ENCODE data around the gene STK16.
A peak's percentile ranks its signal among the peaks of the same experiment; 100 is the strongest.
"Not testable (repeated sequence)": the region's sequence is repeated elsewhere in the genome, so short reads cannot be mapped to it uniquely, and the experiment has no call there.

Gene STK16, protein sequence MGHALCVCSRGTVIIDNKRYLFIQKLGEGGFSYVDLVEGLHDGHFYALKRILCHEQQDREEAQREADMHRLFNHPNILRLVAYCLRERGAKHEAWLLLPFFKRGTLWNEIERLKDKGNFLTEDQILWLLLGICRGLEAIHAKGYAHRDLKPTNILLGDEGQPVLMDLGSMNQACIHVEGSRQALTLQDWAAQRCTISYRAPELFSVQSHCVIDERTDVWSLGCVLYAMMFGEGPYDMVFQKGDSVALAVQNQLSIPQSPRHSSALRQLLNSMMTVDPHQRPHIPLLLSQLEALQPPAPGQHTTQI

DNA sequence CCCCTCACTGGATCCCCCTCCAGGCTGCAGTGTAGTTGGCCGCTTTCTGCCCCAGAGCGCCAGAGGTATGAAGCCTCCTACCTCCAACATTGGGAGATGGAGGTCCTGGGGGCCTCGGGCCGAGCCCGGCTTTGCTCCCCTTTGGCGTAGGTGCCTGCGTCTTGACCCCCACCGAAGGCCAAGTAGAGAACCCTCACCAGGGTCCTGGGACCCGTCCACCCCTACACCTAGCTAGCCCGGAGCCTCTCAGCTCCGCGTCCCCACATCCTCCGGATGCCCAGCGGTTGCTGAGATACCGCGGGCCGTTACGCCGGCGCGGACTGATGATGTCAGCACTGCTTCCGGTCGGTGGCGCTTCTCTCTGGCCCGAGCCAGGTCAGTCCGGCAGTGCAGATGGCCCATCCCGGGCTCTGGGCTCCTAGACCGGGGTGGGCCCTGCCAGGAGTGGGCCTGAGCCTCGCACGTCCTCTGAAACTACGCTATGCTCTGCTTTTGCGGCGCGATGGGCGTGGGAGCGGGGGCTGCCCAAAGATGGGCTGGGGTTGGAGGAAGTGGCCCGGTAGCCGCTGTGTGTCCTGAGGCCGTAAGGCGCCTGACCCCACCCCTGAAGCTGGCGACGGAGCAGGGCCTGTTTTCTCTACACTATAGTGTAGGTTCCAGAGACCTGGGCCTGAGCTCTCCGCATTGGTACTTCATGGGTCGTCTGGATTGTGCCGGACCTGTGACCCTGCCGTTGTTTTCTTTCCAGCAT is at the start of gene STK16, which contains the start of gene GLB1L:
Gene STK16, plus strand, starts transcription at position 332 of the 751 bp plus-strand sequence. CDS start 521 bp downstream, outside the sequence.
Gene GLB1L, minus strand, starts transcription at position 297 of the 751 bp plus-strand sequence. CDS start 1,871 bp downstream, outside the sequence.
- peak; percentile 85 for DNase-seq

DNA sequence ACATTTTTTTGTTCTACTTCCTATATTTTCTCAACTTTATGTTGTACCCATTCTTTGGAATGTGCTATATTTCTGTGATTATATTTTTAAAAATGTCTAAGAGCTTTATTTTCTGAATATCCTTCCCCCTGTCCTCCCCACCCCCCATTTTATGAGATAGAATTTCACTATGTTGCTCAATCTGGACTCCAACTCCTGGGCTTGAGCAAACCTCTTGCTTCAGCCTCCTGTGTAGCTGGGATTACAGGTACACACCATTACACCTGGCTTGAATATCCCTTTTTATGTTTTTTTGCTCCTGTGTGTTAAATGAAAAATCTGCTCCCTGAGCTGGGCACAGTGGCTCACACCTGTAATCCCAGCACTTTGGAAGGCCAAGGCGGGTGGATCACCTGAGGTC is 47.9 kb upstream of the STK16 start:
- no peak for DNase-seq

DNA sequence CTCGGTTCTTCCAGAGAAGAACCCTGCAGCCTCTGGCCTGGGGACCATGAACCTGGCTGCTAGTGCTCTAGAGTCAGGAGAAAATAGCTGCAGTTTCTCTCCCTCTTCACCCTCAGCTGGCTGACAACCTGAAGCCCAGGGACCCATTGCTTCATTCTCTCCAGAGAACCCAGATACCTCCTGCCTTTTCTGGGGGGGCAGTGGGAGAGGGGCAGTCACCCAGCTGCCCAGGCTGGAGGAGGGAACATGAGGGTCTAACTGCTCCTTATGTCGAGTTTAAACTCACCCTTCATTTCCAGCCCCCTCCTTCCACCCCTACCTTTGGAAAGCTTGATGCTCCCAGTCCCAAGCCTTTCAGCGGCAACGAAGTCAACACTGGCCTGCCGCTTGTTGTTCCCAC is 46.3 kb upstream of the STK16 start:
- DNase-seq, result no peak

DNA sequence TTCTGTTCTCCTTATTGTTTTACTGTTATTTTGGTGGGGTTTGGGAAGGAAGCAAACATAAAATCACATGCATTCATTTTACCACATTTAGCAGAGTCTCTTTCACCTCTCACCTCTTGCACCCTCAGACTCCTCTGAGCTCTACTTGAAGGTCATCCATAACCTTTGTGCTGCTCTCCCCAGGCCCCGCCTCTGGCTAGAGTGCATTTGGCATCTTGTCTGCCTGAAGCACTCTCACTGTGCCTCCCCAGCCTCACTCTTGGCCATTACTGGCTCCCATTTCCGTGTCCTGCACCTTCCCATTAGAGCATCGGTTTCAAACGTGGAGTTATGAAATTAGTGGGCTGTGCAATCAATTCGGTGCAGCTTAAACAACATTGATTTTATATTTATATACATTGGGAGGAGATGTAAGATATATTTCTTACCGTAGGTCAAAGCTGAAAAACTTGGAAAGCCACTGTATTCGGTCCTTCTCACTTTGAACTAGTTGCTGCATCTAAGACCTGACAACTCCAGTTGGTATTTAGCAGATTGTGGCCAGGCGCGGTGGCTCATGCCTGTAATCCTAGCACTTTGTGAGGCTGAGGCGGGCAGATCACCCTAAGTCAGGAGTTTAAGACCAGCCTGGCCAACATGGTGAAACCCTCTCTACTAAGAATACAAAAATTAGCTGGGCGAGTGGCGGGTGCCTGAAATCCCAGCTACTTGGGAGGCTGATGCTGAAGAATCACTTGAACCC is 45.6 kb upstream of the STK16 start:
- DNase-seq, result no peak

DNA sequence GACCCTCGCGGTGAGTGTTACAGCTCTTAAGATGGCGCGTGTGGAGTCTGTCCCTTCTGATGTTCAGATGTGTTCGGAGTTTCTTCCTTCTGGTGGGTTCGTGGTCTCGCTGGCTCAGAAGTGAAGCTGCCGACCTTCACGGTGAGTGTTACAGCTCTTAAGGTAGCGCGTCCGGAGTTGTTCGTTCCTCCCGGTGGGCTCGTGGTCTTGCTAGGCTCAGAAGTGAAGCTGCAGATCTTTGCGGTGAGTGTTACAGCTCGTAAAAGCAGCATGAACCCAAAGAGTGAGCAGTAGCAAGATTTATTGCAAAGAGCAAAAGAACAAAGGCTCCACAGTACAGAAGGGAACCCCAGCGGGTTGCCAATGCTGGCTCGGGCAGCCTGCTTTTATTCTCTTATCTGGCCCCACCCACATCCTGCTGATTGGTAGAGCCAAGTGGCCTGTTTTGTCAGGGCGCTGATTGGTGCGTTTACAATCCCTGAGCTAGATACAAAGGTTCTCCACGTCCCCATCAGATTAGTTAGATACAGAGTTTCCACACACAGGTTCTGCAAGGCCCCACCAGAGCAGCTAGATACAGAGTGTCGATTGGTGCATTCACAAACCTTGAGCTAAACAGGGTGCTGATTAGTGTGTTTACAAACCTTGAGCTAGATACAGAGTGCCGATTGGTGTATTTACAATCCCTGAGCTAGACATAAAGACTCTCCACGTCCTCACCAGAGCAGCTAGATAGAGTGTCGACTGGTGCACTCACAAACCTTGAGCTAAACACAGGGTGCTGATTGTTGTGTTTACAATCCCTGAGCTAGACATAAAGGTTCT is 44.6 kb upstream of the STK16 start:
- DNase-seq, result not testable (repeated sequence)

DNA sequence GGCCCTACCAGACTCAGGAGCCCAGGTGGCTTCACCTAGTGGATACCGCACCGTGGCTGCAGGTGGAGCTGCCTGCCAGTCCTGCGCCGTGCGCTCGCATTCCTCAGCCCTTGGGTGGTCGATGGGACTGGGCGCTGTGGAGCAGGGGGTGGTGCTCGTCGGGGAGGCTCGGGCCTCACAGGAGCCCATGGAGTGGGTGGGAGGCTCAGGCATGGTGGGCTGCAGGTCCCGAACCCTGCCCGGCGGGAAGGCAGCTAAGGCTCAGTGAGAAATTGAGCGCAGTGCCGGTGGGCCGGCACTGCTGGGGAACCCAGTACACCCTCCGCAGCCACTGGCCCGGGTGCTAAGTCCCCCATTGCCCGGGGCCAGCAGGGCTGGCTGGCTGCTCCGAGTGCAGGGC is 43.9 kb upstream of the STK16 start:
- DNase-seq, result not testable (repeated sequence)

DNA sequence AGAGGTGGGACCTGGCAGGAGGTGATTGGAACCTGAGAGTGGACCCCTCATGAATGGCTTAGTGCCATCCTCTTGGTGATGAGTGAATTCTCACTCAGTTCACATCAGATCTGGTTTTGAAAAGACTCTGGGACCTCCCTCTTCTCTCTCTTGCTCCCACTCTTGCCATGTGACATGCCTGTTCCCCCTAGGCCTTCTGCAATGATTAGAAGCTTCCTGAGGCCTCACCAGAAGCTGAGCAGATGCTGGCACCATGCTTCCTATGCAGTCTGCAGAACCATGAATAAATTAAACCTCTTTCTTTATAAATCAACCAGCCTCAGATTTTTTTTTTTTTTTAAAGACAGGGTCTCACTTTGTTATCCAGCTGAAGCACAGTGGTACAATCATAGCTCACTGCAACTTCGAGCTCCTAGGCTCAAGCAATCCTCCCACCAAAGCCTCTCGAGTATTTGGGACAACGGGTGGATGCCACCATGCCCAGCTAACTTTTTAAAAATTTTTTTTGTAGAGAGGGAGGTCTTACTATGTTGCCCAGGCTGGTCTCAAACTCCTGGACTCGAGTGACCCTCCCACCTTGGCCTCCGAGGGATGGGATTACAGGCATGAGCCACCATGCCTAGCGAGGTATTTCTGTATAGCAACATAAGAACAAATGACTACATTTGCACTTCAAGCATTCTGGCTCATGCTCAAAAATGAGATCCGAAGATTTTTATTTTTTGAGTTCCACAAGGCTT is 40.7 kb upstream of the STK16 start:
- no peak for DNase-seq

DNA sequence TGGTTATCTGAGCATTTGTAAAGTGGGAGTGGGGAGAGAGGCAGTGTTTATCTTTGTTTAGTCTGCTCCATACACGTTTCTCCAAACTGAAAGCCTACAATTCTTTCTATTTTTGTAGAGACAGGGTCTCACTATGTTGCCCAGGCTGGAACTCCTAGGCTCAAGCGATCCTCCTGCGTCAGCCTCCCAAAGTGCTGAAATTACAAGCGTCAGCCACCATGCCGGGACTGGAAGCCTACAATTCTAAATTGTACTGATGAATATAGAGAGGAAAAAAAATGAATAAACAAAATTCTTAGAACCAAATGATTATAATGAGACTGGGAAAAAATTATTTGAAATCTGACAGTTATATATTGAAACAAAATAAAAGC is 40.1 kb upstream of the STK16 start:
- no peak for DNase-seq

DNA sequence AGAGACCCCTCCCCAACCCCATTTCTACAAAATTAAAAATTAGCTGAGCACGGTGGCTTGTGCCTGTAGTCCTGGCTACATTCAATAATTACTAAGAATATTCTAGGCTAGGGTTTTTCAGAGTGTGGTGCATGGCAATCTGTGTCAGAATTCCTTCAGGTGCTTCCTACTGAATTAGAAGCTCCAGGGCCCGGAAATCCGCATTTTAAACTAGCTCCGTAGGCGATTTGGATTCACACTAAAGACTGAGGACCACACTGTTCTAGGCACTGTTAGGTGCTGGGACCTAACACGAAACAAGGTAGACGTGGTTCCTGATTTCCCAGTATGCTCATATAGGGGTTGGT is 39.3 kb upstream of the STK16 start:
- no peak for DNase-seq

DNA sequence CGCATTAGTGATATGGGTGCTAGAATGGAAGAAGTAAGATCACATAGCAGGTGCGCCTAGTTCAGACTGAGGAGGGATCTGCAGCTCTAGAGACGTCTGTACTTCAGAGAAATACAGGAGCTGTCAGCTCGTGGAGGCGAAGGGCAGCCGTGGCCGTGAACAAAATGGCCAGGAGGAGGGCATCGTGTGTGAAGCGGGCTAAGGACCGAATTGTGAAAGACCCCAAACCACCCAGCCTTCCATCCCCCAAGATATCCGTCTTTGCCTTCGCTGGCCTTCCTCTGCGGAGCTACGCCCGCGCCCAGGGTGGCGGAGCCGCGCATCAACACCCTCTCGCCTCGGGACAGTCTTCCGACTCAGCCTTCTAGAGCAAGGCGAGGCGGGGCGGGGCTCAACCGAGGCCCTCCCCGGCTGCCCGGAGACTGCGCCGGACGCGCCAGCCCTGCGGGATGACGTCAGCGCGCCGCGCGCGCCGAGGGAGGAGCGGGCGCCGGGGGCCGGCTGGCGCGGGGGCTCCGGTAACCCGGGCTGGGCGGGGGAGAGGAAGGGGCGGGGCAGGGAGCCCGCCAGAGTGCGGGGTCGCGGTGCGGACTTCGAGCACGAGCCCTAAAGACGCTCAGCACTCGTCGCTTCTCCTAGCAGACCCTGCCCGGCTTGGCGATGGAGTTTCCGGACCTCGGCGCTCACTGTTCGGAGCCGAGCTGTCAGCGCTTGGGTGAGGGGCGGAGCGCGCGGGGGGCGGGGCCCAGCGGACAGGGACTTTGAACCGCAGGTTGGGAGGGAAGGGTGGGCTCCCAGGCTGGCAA is 38.7 kb upstream of the STK16 start, which contains the start of gene ZFAND2B:
Gene ZFAND2B, plus strand, starts transcription at position 455 of the 806 bp plus-strand sequence. Its CDS starts 206 bp downstream, at position 661.
- peak; percentile 97 for DNase-seq

DNA sequence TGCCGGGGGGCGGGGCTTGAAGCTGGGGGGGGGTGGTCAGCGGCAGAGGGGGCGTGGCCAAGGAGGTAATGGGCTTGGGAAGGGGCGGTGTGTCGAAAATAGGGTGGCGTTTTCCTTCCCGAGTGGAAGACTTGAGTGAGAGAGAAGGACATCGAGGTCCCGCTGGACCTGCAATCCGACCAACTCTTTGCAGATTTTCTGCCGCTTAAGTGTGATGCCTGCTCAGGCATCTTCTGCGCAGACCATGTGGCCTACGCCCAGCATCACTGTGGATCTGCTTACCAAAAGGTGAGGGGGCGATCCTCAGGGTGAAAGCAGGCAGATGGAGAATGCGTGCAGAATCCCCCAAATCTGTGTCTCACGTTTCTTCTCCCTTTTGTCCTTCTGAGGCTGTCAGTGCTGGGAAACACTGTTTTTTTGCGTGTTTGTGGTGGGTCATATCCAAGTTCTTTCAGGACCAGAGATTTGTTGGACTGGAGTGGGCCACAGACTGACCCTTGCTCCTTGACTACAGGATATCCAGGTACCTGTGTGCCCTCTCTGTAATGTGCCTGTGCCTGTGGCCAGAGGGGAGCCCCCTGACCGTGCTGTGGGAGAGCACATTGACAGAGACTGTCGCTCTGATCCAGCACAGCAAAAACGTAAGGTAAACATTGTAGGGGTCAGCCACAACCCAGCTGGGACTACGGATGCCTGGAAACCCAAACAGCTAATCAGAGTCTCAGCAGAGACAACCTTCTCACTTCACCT is 38.0 kb upstream of the STK16 start:
- no peak for DNase-seq

DNA sequence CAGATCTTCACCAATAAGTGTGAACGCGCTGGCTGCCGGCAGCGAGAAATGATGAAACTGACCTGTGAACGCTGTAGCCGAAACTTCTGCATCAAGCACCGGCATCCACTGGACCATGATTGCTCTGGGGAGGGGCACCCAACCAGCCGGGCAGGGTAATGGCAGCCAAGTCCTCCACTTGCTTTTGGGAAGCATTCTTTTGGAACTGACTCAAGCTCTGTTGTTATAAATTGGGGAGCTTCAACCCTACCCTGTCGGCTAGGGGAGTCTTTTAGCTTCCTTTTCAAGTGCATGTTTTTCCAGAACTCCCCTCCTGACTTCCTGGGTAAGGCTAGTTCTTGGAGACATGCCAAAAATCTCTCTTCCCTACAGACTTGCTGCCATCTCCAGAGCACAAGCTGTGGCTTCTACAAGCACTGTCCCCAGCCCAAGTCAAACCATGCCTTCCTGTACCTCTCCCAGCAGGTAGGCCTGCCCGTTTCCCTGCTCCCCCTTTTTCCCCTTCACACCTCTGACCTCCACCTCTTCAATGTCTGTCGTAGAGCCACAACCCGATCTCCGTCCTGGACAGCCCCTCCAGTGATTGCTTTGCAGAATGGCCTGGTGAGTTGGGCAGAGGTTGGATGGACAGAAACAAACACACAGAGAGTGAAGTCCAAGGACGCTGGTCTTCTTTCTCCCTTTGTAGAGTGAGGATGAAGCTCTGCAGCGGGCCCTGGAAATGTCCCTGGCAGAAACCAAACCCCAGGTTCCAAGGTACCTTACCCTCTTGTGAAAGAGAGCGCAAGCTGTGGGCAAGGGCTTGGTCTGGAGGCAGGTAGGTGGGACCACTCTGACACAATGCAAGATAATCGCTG is 37.2 kb upstream of the STK16 start:
- no peak for DNase-seq

DNA sequence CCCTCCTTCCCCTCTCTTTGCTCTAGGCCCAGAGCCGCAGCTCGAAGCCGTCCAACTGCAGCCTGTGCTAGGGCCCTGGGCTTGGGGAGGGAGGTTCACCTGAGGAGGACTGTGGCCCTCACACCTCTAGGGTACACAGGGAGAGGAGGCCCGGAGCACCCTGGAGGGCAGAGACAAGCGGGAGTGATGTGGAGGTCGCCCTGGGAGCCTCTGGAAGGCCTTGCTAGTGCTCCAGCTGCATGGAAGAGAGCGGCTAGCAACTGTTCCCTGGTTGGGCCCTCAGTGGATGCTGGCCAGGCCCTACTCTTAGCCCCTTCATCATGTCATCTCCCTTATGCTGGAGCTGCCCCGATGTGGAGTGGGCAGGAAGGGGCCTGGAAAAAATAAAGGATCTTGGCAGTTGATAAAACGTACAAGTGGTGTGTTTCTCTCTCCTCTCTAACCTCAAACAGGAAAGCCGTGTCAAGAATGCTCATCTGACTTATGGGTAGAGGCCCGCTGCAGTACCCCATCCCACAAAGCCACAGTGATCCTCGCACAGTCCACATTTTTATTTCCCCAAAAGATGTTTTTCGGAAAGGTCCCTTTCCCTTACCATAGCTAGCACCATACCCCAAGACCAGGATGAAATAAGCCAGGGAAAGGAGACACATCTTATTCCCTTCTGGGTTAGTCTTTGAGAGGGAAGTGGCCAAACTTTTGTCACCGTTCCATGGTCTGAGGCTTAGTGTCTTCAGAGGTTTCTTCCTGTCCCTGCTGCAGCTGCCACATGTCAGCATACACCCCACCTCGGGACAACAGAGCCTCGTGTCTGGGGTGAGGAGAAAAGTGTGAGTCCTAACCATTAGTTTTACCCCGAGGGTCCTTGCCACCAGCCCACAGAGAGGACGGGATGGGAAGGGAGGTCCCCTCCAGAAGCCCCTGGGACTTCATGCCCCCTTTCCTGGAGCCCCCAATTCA is 35.8 kb upstream of the STK16 start:
- no peak for DNase-seq

DNA sequence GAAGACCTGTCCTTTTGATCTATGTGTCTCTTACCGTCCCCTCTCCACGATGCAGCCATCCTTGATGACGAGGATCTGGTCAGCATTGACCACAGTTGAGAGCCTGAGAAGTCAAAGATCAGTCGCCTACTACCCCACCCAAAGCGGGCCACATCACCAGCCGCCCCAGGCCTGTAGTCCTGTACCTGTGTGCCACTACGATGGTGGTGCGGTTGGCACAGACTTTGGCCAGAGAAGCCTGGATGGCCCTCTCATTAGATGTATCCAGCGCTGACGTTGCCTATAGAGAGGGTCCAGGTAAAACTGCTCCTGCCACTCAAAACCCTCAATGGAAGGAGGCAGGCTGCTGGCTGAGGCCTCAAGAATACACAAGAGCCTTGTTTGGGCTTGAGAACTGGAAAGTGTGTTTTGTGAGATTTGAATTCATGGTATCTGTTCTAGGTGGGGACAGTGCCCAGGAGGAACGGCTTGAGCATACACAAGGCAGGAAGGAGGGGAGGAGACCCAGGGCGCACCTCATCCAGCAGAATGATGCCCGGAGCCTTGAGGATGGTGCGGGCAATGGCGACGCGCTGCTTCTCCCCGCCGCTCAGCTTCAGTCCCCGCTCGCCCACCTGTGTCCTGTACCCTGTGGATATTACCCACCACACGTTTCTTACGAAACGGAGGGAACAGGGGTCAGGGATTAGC is 34.9 kb upstream of the STK16 start:
- DNase-seq, result no peak

DNA sequence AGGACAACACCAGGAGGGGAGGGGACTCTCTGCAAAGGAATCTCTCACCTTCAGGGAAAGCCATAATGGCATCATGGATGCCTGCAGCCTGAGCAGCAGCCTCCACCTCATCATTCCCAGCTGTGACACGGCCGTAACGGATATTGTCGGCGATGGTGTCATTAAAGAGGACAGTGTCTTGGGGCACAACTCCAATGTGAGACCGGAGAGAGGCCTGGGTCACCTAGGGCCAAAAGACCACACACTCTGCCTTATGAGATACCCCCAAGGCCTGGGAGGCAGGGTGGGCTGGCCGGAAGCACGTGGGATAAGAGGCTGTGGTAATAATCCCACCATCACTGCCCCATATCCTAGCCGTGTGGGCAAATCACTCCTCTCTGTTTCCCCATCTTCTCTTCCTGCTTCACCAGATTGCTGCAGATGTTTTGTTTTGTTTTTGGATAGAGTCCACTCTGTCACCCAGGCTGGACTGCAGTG is 34.4 kb upstream of the STK16 start:
- DNase-seq, result no peak

DNA sequence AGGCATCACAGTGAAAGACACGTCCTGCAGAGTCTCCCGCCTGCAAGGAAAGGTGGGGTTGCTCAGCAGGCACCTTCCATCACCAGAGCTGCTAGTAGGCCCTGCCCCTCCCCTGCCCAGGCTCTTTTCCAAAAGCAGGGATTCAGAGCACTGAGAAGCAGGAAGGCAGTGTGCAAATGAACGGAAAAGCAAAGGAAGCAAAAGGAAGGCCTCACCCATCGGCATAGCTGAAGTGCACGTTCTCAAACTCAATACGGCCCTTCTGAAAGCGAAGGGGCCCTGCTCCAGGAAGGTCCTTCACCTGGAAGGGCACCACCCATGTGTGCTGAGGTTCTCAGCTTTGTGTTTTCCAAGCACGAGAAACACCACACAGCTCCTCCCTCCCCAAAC is 32.3 kb upstream of the STK16 start:
- no peak for DNase-seq

DNA sequence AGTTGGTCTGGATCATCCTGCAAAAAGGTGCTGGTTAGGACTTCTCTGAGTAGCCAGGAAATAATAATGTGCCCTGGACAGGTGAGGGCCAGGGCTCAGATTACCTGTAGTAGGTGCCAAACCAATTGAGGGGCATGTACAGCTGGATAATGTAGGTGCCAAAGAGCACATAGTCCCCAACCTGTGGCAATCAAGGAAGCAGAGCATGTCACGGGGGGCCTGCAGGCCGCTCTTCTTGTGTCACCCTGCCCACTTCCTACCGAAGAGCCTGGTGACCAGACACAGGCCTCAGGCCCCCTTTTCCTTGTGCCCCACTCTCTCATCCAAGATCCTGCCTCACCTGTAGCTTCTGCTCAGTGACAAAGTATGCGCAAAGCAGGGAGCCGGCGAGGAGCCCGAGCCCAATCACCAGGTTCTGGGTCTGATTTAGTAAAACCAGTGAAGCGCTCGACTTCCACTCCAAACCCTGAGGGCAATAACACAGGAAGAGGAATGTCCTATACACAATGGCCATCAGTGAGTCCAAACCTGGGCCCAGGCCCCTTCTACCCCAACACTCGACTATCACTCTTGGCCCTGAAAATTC is 31.7 kb upstream of the STK16 start:
- no peak for DNase-seq

All from activated T-cell treated with anti-CD3 and anti-CD28 coated beads, Interleukin-2, amount 50 U/mL, for 1 hour (primary cell).